Left lung (tissue), 10 donors: ENCODE results near the gene ACAP1. TPM values are rescaled to one million over a fixed set of nuclear protein-coding genes. Genes with fewer than 3 reads are reported as not detected.

Experiments used
- ATAC-seq: fragments of 200-7000 bp; cut with Tn5 transposase; one replicate; pipeline ENCODE4 v1.9.1; 2020; ENCODE audit warnings: moderate library complexity
- DNase-seq, 4 donors: peaks; one replicate each; pipeline ENCODE4 v3.0.0-alpha.2; 2013 to 2020
- H3K27ac ChIP-seq, 2 donors: fragments of 200-600 bp; sonication (generic) in 1 of 2; one replicate each; pipeline versions ENCODE4 v1.5.0 to v1.8.0; 2020 to 2021
- H3K27me3 ChIP-seq, 2 donors: fragments of 200-600 bp; sonication (generic) in 1 of 2; one replicate each; pipeline versions ENCODE4 v1.5.0 to v1.8.0; 2020 to 2021
- H3K36me3 ChIP-seq, 2 donors: fragments of 200-600 bp; sonication (generic) in 1 of 2; one replicate each; pipeline versions ENCODE4 v1.5.0 to v1.8.0; 2020 to 2021
- H3K4me1 ChIP-seq, 2 donors: fragments of 200-600 bp; one replicate each; pipeline ENCODE4 v1.8.0; 2021
- H3K4me3 ChIP-seq, 2 donors: fragments of 200-600 bp; sonication (generic) in 1 of 2; one replicate each; pipeline versions ENCODE4 v1.5.0 to v1.8.0; 2020 to 2021; ENCODE audit warnings: mild to moderate bottlenecking in 1 of 2
- H3K9me3 ChIP-seq, 2 donors: fragments of 200-600 bp; sonication (generic) in 1 of 2; one replicate each; pipeline versions ENCODE4 v1.5.0 to v1.8.0; 2020 to 2021
- CTCF ChIP-seq, 2 donors: fragments of 200-600 bp; sonication (generic) in 1 of 2; IDR thresholded peaks; one replicate each; pipeline versions ENCODE4 v1.5.0 to v1.8.0; 2021; ENCODE audit warnings: antibody characterized with exemption in 2 of 2
- intact Hi-C, 2 donors: fragments of 100-400 bp; cut with DNase I; formaldehyde crosslinking; loops; one replicate each; pipeline versions ENCODE4 v1.11.2 to v1.14.2; 2022
- polyA plus RNA-seq, 6 donors: library from polyadenylated mRNA; unstranded; fragments of 120-200 nt; gene quantifications; one replicate each; pipeline ENCODE4 v1.2.1, GENCODE V29; 2013; ENCODE audit not compliant: insufficient read length in 6 of 6
- total RNA-seq, 2 donors: library from RNA; stranded (reverse); fragmentation: NEBNext Ultra II Directional; extraction: Animal tissue kit (Norgen Biotek cat#: 25700); gene quantifications; one replicate each; pipeline ENCODE4 v1.2.1, GENCODE V29; 2021
- donor health status: DM: no; HTN: yes; CAD: no.
- donor health status: DM: no; HTN: no; CAD: no.

ACAP1 gene
- total and polyA plus RNA-seq, 8 donors: 6.7 to 51.4 (median 9.2) TPM

GRCh38 chr17:7294614-7295153, 41.6 kb upstream of the ACAP1 start, which contains the start of gene YBX2:
TSS of gene YBX2 (minus strand) at chr17:7294639. CDS start at chr17:7294500, 139 bp downstream.
- intact Hi-C loops: loop anchor here (10.0 kb wide), 1 partner anchor 250 kb away; the partner anchor contains the start of gene SLC16A11 (in 2 of the 2)
- Histone ChIP-seq H3K4me3 (peak within 1 kb of the TSS; percentile 7 to 23), H3K36me3 (no peaks in the 10 kb centered on the region), H3K27me3 (peaks cover 26 to 82% of the 10 kb centered on the region in 2 donors), H3K4me1 (peaks cover 13 to 33% of the 10 kb centered on the region in 2 donors), H3K27ac (no peak within 1 kb of the TSS), H3K9me3 (no peaks in the 10 kb centered on the region)
- DNase-seq (peak in 3 of 4 donors; percentile 50 to 88 (median 62)), ATAC-seq (peak; percentile 63)
- TF ChIP-seq CTCF (IDR thresholded peaks at IDR 0.05): no peak

- no peaks in the 10 kb centered on the region for H3K36me3 ChIP-seq
- intact Hi-C loops: loop anchor here (10.0 kb wide), 1 partner anchor 251 kb away; the partner anchor contains the start of gene SLC16A11 (in 2 of the 2)
- no peak for ATAC-seq
- H3K4me1 ChIP-seq: peaks cover 13 to 33% of the 10 kb centered on the region in 2 donors
- H3K27ac ChIP-seq: no peak overlapping the region
- no peak for TF ChIP-seq CTCF (IDR thresholded peaks at IDR 0.05)
- H3K9me3 ChIP-seq: no peaks in the 10 kb centered on the region
- H3K4me3 ChIP-seq: no peak overlapping the region
- H3K27me3 ChIP-seq: peaks cover 26 to 74% of the 10 kb centered on the region in 2 donors
- no peak for DNase-seq
Measured at GRCh38 chr17:7295230-7296180, 40.8 kb upstream of the ACAP1 start.

GRCh38 chr17:7296189-7296861, 40.0 kb upstream of the ACAP1 start:
- peak; percentile 94 for ATAC-seq
- peaks cover 26 to 66% of the 10 kb centered on the region in 2 donors for H3K27me3 ChIP-seq
- H3K27ac ChIP-seq: no peak overlapping the region
- H3K36me3 ChIP-seq: no peaks in the 10 kb centered on the region
- TF ChIP-seq CTCF (IDR thresholded peaks at IDR 0.05): peak; percentile 86 to 95
- DNase-seq: peak; percentile 70 to 98 (median 82)
- intact Hi-C loops: loop anchor here (10.0 kb wide), 1 partner anchor 252 kb away; the partner anchor contains the start of gene SLC16A11 (in 2 of the 2)
- peaks cover 13 to 33% of the 10 kb centered on the region in 2 donors for H3K4me1 ChIP-seq
- no peak overlapping the region for H3K4me3 ChIP-seq
- no peaks in the 10 kb centered on the region for H3K9me3 ChIP-seq

GRCh38 chr17:7304179-7304578, 32.1 kb upstream of the ACAP1 start:
- intact Hi-C loops: no loop called here
- H3K9me3 ChIP-seq: no peaks in the 10 kb centered on the region
- H3K27ac ChIP-seq: no peak overlapping the region
- H3K4me3 ChIP-seq: no peak overlapping the region
- H3K4me1 ChIP-seq: peaks cover 6 to 11% of the 10 kb centered on the region in 2 donors
- no peak for DNase-seq
- ATAC-seq: no peak
- TF ChIP-seq CTCF (IDR thresholded peaks at IDR 0.05): no peak
- no peaks in the 10 kb centered on the region for H3K27me3 ChIP-seq
- H3K36me3 ChIP-seq: peaks cover 0 to 1% of the 10 kb centered on the region in 2 donors
